ENCODE measurements around the gene CMC1.

DNA sequence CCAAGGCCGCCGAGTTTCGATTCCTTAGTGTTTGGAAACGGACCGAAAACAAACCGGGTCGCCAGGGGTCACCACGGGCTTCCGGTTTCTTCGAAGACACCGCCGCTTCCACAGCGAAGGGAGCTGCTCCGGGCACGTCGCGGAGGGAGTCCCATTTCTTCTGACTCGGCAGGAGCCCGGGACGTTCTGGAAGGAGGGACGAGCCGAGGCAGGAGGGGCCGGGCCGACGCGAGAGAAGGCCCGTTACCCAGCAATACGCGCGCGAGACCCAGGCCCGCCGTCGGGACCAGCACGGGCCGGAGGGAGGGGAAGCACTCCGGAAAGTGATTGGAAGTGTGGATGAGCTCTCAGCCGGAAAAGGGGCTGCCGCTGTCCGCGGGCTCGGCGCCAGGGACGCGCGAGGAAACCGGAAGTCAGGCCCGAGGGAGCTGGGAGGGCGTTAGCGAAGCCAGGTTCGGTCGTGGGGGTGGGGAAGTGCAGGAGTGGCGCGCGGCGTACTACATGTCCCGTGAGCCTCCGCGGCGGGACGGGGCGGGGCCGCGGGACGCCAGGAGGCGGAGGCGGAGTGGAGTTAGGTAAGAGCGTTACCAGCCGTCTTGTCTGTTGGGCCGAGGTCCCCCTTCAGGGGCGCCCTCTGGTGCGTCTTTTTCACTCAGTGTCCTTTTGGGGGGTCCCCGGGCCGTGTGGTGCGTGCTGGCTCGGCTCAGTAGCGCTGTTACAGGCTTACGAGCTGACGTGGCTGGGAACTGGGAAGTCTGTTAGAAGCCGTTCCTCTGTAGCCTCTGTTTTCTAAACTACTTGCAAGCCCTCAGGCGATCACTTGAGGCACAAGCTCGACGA, 107.4 kb downstream of the CMC1 start, which contains the start of the genes AZI2 and ZCWPW2:
- TF ChIP-seq, protein P1, sequence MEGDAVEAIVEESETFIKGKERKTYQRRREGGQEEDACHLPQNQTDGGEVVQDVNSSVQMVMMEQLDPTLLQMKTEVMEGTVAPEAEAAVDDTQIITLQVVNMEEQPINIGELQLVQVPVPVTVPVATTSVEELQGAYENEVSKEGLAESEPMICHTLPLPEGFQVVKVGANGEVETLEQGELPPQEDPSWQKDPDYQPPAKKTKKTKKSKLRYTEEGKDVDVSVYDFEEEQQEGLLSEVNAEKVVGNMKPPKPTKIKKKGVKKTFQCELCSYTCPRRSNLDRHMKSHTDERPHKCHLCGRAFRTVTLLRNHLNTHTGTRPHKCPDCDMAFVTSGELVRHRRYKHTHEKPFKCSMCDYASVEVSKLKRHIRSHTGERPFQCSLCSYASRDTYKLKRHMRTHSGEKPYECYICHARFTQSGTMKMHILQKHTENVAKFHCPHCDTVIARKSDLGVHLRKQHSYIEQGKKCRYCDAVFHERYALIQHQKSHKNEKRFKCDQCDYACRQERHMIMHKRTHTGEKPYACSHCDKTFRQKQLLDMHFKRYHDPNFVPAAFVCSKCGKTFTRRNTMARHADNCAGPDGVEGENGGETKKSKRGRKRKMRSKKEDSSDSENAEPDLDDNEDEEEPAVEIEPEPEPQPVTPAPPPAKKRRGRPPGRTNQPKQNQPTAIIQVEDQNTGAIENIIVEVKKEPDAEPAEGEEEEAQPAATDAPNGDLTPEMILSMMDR (IDR thresholded peaks at IDR 0.05), result peak in 2 of 5 experiments; percentile 14 to 19
- peak; percentile 11 to 96 for TF ChIP-seq EP300 (IDR thresholded peaks at IDR 0.05)
